Measurements from ENCODE around the gene TBC1D16. TPM values are rescaled to one million over a fixed set of nuclear protein-coding genes. Genes with fewer than 3 reads are reported as not detected.

Gene TBC1D16
- total RNA-seq, 1 experiment from 2014 or later: 21.1 TPM

DNA sequence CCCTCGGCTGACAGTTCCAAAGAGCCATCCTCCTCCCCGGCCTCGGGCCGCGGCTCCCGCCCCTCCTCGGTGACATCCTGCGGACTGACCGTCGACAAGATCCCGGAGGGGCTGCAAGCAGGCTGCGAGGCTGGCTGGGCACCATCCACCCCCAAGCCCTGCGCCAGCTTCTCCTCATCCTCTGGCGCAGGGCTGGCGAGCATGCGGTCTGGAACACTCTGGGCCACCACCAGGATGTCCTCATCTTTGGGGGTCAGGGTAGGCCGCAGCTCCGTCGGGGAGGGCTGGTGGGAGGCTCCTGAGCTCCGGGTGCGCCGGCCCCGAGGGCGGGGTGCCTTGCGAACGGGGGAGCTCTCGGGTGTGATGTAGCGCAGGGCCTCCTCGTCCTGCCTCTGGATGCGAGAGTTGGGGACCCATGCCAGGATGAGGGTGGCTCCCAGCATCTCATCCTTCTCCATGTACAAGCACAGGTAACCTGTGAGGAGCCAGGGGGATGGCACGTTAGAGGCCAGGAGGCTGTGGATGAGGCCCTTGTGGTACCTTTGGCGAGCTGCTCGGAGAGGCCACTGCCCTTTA is 25.3 kb downstream of the TBC1D16 start:
- POLR2A ChIA-PET: interaction anchor here (1.2 kb wide), 1 partner anchor 24 kb away, joined by 4 read pairs; no protein-coding TSS in a partner anchor
- Mint-ChIP-seq H3K4me3 (ENCODE audit: unreplicated experiment) (no peak overlapping the region), H3K36me3 (ENCODE audit: insufficient read depth, unreplicated experiment) (peaks cover 40% of the 10 kb centered on the region)

DNA sequence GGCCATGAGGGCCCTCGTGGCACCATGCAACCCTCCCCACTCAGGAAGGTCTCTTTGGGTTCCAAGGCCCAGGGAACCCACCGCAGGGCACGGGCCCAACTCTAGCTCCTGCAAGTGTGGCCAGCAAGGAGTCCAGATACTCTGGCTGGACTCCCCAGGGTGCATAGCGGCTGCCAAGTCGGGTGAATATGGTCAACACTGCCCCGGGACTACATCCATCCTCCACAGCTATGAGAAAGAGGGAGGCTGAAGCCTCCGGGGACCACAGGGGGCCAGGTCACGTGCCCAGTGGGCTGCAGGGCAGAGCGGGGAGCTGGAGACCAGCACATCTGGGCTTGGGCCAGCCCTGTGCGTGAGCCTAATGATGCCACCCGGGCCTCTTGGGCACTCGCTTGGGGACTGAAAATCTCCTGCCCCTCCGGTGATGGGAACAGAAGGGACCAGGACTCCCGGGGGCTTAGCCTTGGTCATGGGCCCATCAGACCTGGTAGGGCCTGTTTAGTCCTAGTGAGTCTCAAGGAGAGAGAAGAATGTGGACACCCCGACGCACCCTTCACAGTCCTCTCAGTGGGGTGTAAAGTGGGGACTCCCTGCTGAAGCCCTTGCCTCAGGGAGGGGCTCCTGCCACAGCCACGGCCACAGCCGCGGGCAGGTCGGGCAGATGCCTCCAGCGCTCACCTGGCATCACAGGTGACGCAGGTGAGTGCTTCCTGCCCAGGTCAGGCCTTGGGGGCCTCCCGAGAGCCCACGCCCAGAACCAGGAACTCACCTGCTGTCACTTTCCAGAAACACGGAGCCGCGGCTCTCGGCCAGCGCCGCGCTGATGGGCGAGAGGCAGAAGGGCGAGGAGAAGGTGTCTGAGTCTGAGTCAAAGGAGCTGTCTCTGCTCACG is 26.0 kb downstream of the TBC1D16 start:
- Mint-ChIP-seq H3K4me3 (ENCODE audit: unreplicated experiment) (no peak overlapping the region), H3K27ac (ENCODE audit: low read depth, unreplicated experiment) (no peak overlapping the region), H3K27me3 (ENCODE audit: insufficient read depth, unreplicated experiment) (no peaks in the 10 kb centered on the region), H3K36me3 (ENCODE audit: insufficient read depth, unreplicated experiment) (peaks cover 37% of the 10 kb centered on the region), H3K9me3 (ENCODE audit: unreplicated experiment) (no peaks in the 10 kb centered on the region), H3K4me1 (ENCODE audit: insufficient read depth, unreplicated experiment) (peaks cover 7% of the 10 kb centered on the region)
- TF ChIP-seq, protein P1, sequence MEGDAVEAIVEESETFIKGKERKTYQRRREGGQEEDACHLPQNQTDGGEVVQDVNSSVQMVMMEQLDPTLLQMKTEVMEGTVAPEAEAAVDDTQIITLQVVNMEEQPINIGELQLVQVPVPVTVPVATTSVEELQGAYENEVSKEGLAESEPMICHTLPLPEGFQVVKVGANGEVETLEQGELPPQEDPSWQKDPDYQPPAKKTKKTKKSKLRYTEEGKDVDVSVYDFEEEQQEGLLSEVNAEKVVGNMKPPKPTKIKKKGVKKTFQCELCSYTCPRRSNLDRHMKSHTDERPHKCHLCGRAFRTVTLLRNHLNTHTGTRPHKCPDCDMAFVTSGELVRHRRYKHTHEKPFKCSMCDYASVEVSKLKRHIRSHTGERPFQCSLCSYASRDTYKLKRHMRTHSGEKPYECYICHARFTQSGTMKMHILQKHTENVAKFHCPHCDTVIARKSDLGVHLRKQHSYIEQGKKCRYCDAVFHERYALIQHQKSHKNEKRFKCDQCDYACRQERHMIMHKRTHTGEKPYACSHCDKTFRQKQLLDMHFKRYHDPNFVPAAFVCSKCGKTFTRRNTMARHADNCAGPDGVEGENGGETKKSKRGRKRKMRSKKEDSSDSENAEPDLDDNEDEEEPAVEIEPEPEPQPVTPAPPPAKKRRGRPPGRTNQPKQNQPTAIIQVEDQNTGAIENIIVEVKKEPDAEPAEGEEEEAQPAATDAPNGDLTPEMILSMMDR (IDR thresholded peaks at IDR 0.05; ENCODE audit: unreplicated experiment): no peak
- intact Hi-C loops (cut with micrococcal nuclease): loop anchor here (2.0 kb wide), 1 partner anchor 243 kb away; no protein-coding TSS in a partner anchor
- POLR2A ChIA-PET: interaction anchor here (1.2 to 2.4 kb wide), 2 partner anchors 20 to 25 kb away, joined by 4 to 11 read pairs; no protein-coding TSS in a partner anchor
- no TSS peak for BruUV-seq (replicated peaks)
- no peak for DNase-seq (ENCODE audit: unreplicated experiment)
- CTCF ChIA-PET: interaction anchor here (0.5 to 2.1 kb wide), 10 partner anchors 11 to 116 kb away, joined by 3 to 29 read pairs (median 6); no protein-coding TSS in a partner anchor

More for the DNA sequence above, 25.3 kb downstream of the TBC1D16 start:
- Mint-ChIP-seq H3K4me1 (ENCODE audit: insufficient read depth, unreplicated experiment) (peaks cover 7% of the 10 kb centered on the region), H3K27me3 (ENCODE audit: insufficient read depth, unreplicated experiment) (no peaks in the 10 kb centered on the region), H3K27ac (ENCODE audit: low read depth, unreplicated experiment) (no peak overlapping the region), H3K9me3 (ENCODE audit: unreplicated experiment) (no peaks in the 10 kb centered on the region)
- CTCF ChIA-PET: interaction anchor here (0.6 to 0.7 kb wide), 3 partner anchors 24 to 72 kb away, joined by 3 to 4 read pairs (median 3); no protein-coding TSS in a partner anchor
- no peak for DNase-seq (ENCODE audit: unreplicated experiment)
- no TSS peak for BruUV-seq (replicated peaks)
- intact Hi-C loops (cut with micrococcal nuclease): no loop called here
- TF ChIP-seq, protein P1 (IDR thresholded peaks at IDR 0.05; ENCODE audit: unreplicated experiment): no peak

DNA sequence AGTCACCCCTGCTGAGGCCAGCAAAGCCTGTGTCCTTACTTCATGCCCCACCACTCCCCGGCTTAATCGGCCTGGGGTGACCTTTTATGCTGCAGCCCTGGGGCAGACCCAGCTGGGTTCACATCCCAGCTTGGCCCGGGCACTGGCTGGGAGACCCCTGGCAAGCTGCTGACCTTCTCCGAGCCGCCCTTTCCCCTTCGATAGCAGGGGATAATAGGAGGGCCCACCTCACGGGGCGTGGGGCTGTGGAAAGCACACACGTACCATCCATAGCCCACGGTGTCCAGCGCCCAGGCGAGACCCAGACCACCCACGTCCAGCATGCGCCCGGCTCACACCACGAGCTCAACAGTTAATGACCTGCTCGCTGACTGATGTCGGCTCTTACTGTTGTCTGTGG is 26.8 kb downstream of the TBC1D16 start:
- TF ChIP-seq, protein P1 (IDR thresholded peaks at IDR 0.05; ENCODE audit: unreplicated experiment): no peak
- Mint-ChIP-seq H3K9me3 (ENCODE audit: unreplicated experiment) (no peaks in the 10 kb centered on the region), H3K4me1 (ENCODE audit: insufficient read depth, unreplicated experiment) (peaks cover 7% of the 10 kb centered on the region), H3K4me3 (ENCODE audit: unreplicated experiment) (no peak overlapping the region), H3K36me3 (ENCODE audit: insufficient read depth, unreplicated experiment) (peaks cover 38% of the 10 kb centered on the region), H3K27ac (ENCODE audit: low read depth, unreplicated experiment) (no peak overlapping the region), H3K27me3 (ENCODE audit: insufficient read depth, unreplicated experiment) (no peaks in the 10 kb centered on the region)
- DNase-seq (ENCODE audit: unreplicated experiment): no peak
- no TSS peak for BruUV-seq (replicated peaks)
- ChIA-PET POLR2A (interaction anchor here (0.8 to 2.4 kb wide), 9 partner anchors 9 to 163 kb away, joined by 3 to 11 read pairs (median 5); no protein-coding TSS in a partner anchor), CTCF (interaction anchor here (0.5 to 5.1 kb wide), 21 partner anchors 8 to 837 kb away, joined by 3 to 49 read pairs (median 5); no protein-coding TSS in a partner anchor)
- intact Hi-C loops (cut with micrococcal nuclease): loop anchor here (1.0 to 2.0 kb wide), 3 partner anchors 26 to 244 kb away; partner anchors contain the start of gene TBC1D16
